Stimulated activated CD4-positive, alpha-beta T cell treated with anti-CD3 and anti-CD28 coated beads, TNF-alpha, amount 100 ng/mL, for 4 hours (primary cell): ENCODE data around the gene OR52L1.

Experiments used
- DNase-seq, 3 experiments: peaks; one replicate each; pipeline ENCODE4 v3.0.0-alpha.2; 2020; ENCODE audit warnings: low read depth in 3 of 3

Gene OR52L1

GRCh38 chr11:5940748-5941147 is 46.0 kb downstream of the OR52L1 start:
- DNase-seq: no peak

GRCh38 chr11:5938603-5938965 is 48.2 kb downstream of the OR52L1 start:
- no peak for DNase-seq

GRCh38 chr11:5937868-5938602 is 48.8 kb downstream of the OR52L1 start:
- no peak for DNase-seq
